Psoas muscle (tissue), 8 donors: ENCODE results near the gene FOXJ3. TPM values are rescaled to one million over a fixed set of nuclear protein-coding genes. Genes with fewer than 3 reads are reported as not detected.
A peak's percentile ranks its signal among the peaks of the same experiment; 100 is the strongest.

Source experiments
- ATAC-seq, 4 donors: fragments of 200-7000 bp; cut with Tn5 transposase; one replicate each; pipeline ENCODE4 v1.9.1; 2020; ENCODE audit warnings: moderate library complexity in 3 of 4, mild to moderate bottlenecking in 2 of 4
- DNase-seq, 2 donors: peaks; one replicate each; pipeline ENCODE4 v3.0.0-alpha.2; 2020
- H3K27ac ChIP-seq: fragments of 200-600 bp; one replicate; pipeline ENCODE4 v1.8.0; 2022
- H3K27me3 ChIP-seq, 3 donors: fragments of 200-600 bp in 1 of 3; one replicate each; pipeline versions ENCODE4 v1.6.1 to v1.8.0; 2013 to 2022; ENCODE audit warnings: low read length in 2 of 3, mild to moderate bottlenecking in 2 of 3, moderate library complexity in 1 of 3; ENCODE audit not compliant: insufficient read depth in 3 of 3
- H3K36me3 ChIP-seq, 2 donors: fragments of 200-600 bp in 1 of 2; one replicate each; pipeline versions ENCODE4 v1.6.1 to v1.8.0; 2013 to 2022; ENCODE audit warnings: low read depth in 1 of 2, mild to moderate bottlenecking in 1 of 2, moderate library complexity in 1 of 2; ENCODE audit not compliant: insufficient read depth in 1 of 2
- H3K4me1 ChIP-seq: fragments of 200-600 bp; one replicate; pipeline ENCODE4 v1.8.0; 2022
- H3K4me3 ChIP-seq: fragments of 200-600 bp; one replicate; pipeline ENCODE4 v1.8.0; 2022; ENCODE audit warnings: mild to moderate bottlenecking
- H3K9me3 ChIP-seq: fragments of 200-600 bp; one replicate; pipeline ENCODE4 v1.8.0; 2022
- WGBS, 3 donors: extraction: QIAGEN DNeasy Blood & Tissue Kit; methylation state at CpG; one replicate each; pipeline versions ENCODE4 v1.1.6 to v1.1.7; 2013; 5-methylcytosine and 5-hydroxymethylcytosine counted together
- intact Hi-C, 2 donors: fragments of 100-400 bp; cut with DNase I; formaldehyde crosslinking; loops; one replicate each; pipeline versions ENCODE4 v1.11.0 to v1.14.2; 2022
- polyA plus RNA-seq, 3 donors: library from polyadenylated mRNA; stranded (reverse); fragments of 200-250 nt; gene quantifications; one replicate each; pipeline ENCODE4 v1.2.3, GENCODE V29; 2013
- total RNA-seq, 4 donors: library from RNA; stranded (reverse); fragmentation: NEBNext Ultra II Directional in 2 of 4; extraction: Animal tissue kit (Norgen Biotek cat#: 25700) in 2 of 4; gene quantifications; one replicate each; pipeline versions ENCODE4 v1.2.1 to v1.2.4, GENCODE V29; 2021 to 2023
- TF ChIP-seq, protein P1 (sequence below): fragments of 200-600 bp; IDR thresholded peaks from one replicate; pipeline ENCODE4 v1.8.0; 2022; ENCODE audit warnings: antibody characterized with exemption
- donor health status: healthy with polysubstance abuse.
- donor health status: DM: no; HTN: no; CAD: no; lungs with moderate emphysema.
- donor health status: Bipolar disorder and iron deficiency.
- donor health status: healthy.
- donor health status: DM: yes; HTN: yes; CAD: no.
- donor health status: DM: no; HTN: no; CAD: no.
- donor health status: DM: no; HTN: no; CAD: no.
- donor health status: DM: yes; HTN: yes; CAD: no.

Gene FOXJ3
- total and polyA plus RNA-seq, 7 donors, result 15.1 to 53.1 (median 47.9) TPM

- no peak for DNase-seq
- TF ChIP-seq, protein P1, sequence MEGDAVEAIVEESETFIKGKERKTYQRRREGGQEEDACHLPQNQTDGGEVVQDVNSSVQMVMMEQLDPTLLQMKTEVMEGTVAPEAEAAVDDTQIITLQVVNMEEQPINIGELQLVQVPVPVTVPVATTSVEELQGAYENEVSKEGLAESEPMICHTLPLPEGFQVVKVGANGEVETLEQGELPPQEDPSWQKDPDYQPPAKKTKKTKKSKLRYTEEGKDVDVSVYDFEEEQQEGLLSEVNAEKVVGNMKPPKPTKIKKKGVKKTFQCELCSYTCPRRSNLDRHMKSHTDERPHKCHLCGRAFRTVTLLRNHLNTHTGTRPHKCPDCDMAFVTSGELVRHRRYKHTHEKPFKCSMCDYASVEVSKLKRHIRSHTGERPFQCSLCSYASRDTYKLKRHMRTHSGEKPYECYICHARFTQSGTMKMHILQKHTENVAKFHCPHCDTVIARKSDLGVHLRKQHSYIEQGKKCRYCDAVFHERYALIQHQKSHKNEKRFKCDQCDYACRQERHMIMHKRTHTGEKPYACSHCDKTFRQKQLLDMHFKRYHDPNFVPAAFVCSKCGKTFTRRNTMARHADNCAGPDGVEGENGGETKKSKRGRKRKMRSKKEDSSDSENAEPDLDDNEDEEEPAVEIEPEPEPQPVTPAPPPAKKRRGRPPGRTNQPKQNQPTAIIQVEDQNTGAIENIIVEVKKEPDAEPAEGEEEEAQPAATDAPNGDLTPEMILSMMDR, result peak; percentile 68
- H3K36me3 ChIP-seq, result peaks cover 4 to 37% of the 10 kb centered on the region in 2 donors
- H3K4me3 ChIP-seq, result no peak overlapping the region
- ATAC-seq, result peak in 2 of 4 donors; percentile 48 to 56
- H3K27me3 ChIP-seq, result no peaks in the 10 kb centered on the region
- H3K27ac ChIP-seq, result no peak overlapping the region
- intact Hi-C loops, result loop anchor here (10.0 kb wide), 2 partner anchors 158 to 362 kb away; partner anchors contain the start of gene FOXJ3 (in 1 of the 2)
- H3K9me3 ChIP-seq, result no peaks in the 10 kb centered on the region
- peaks cover 15% of the 10 kb centered on the region for H3K4me1 ChIP-seq
- WGBS, 3 donors, result 80 to 84% (median 81%) methylated on average over 4 of the region's 4 CpGs
These were observed 158.0 kb downstream of the FOXJ3 start for GRCh38 chr1:42176902-42177519.

GRCh38 chr1:42175314-42176054, 159.6 kb downstream of the FOXJ3 start:
- H3K27ac ChIP-seq, result no peak overlapping the region
- peaks cover 21% of the 10 kb centered on the region for H3K4me1 ChIP-seq
- ATAC-seq (no peak), DNase-seq (no peak)
- intact Hi-C loops, result loop anchor here (10.0 kb wide), 2 partner anchors 159 to 361 kb away; partner anchors contain the start of gene FOXJ3 (in 1 of the 2)
- H3K36me3 ChIP-seq, result peaks cover 4 to 22% of the 10 kb centered on the region in 2 donors
- TF ChIP-seq, protein P1, result no peak
- no peak overlapping the region for H3K4me3 ChIP-seq
- H3K9me3 ChIP-seq, result no peaks in the 10 kb centered on the region
- 90 to 94% (median 93%) methylated on average over 7 of the region's 7 CpGs for WGBS, 3 donors
- H3K27me3 ChIP-seq, result no peaks in the 10 kb centered on the region

GRCh38 chr1:42173961-42174735, 160.9 kb downstream of the FOXJ3 start:
- Histone ChIP-seq H3K27ac (no peak overlapping the region), H3K36me3 (peaks cover 2 to 8% of the 10 kb centered on the region in 2 donors), H3K4me3 (no peak overlapping the region), H3K4me1 (peaks cover 21% of the 10 kb centered on the region), H3K27me3 (no peaks in the 10 kb centered on the region), H3K9me3 (no peaks in the 10 kb centered on the region)
- DNase-seq, result no peak
- no peak for ATAC-seq
- 69 to 76% (median 74%) methylated on average over 8 of the region's 8 CpGs for WGBS, 3 donors
- intact Hi-C loops, result loop anchor here (2.0 to 10.0 kb wide), 7 partner anchors 138 to 602 kb away; partner anchors contain the start of genes FOXJ3 (in 2 of the 2), PPCS (in 1 of the 2) and ZMYND12 (in 1 of the 2)
- TF ChIP-seq, protein P1, result no peak

GRCh38 chr1:42173155-42173933, 161.7 kb downstream of the FOXJ3 start:
- Histone ChIP-seq H3K4me1 (peaks cover 21% of the 10 kb centered on the region), H3K27me3 (no peaks in the 10 kb centered on the region), H3K4me3 (no peak overlapping the region), H3K27ac (no peak overlapping the region), H3K36me3 (peaks cover under 1 to 2% of the 10 kb centered on the region in 2 donors), H3K9me3 (no peaks in the 10 kb centered on the region)
- peak; percentile 64 to 78 for DNase-seq
- TF ChIP-seq, protein P1, result peak; percentile 96
- WGBS, 3 donors, result 26 to 32% (median 29%) methylated on average over 9 of the region's 9 CpGs
- intact Hi-C loops, result loop anchor here (2.0 to 10.0 kb wide), 7 partner anchors 139 to 601 kb away; partner anchors contain the start of genes FOXJ3 (in 2 of the 2), PPCS (in 1 of the 2) and ZMYND12 (in 1 of the 2)
- peak; percentile 76 to 88 (median 80) for ATAC-seq
